Measurements from ENCODE around the gene RERE.

The RERE gene

DNA sequence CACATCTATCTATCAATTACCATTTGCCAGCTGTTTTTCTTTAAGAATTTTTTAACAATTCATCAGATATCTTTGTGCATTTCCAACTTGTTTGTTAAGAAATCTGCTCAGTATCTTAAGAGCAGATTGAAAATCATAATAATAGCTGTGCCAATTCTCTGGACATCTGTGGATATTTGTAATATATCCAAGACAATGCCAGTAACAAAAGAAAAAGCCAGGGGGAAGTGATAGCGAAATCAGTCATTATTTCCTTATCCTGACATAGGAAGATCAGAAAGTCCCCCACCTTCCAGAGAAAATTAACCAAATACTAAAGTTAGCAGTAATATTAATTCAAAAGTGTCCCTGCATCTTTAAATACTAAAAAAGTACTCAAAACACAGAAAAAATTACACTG, 217.1 kb downstream of the RERE start:
- no peaks in the 10 kb centered on the region for H3K36me3 ChIP-seq (ENCODE audit: control insufficient read depth in 1 of 2, insufficient read depth in 2 of 2, low read length in 2 of 2)
- no peak overlapping the region for H3K4me3 ChIP-seq (ENCODE audit: low read depth, low read length)
- no peak overlapping the region for H4K8ac ChIP-seq (ENCODE audit: low read depth, low read length)
- H3K27ac ChIP-seq (ENCODE audit: low read depth, low read length) = no peak overlapping the region
- no peak overlapping the region for H2BK5ac ChIP-seq (ENCODE audit: low read depth, low read length, poor library complexity)
- H3K4me1 ChIP-seq (ENCODE audit: control insufficient read depth in 1 of 2, insufficient read depth in 2 of 2, low read length in 2 of 2) = peaks cover 6 to 8% of the 10 kb centered on the region in 2 experiments
- no peak overlapping the region for H3K4me2 ChIP-seq (ENCODE audit: low read length)
- H3K14ac ChIP-seq (ENCODE audit: low read length) = no peak overlapping the region
- H2AFZ ChIP-seq (ENCODE audit: insufficient read depth, low read length, poor library complexity) = no peak overlapping the region
- H3K9ac ChIP-seq (ENCODE audit: low read length) = no peak overlapping the region
- no peak overlapping the region for H3K18ac ChIP-seq (ENCODE audit: low read length)
- no peaks in the 10 kb centered on the region for H3K79me2 ChIP-seq (ENCODE audit: control insufficient read depth, insufficient read depth, low read length, poor library complexity)
- H2BK12ac ChIP-seq (ENCODE audit: low read length) = no peak overlapping the region
- no peak overlapping the region for H2AK5ac ChIP-seq (ENCODE audit: low read length)
- no peak overlapping the region for H3K4ac ChIP-seq (ENCODE audit: low read depth, low read length)
- DNase-seq = no peak
- H3K79me1 ChIP-seq (ENCODE audit: low read length) = no peaks in the 10 kb centered on the region
- H3K23ac ChIP-seq (ENCODE audit: low read length) = no peak overlapping the region
- H3K9me3 ChIP-seq (ENCODE audit: insufficient read depth, low read depth, low read length) = no peaks in the 10 kb centered on the region
- no peaks in the 10 kb centered on the region for H3K27me3 ChIP-seq (ENCODE audit: insufficient read depth, low read length)
- no peak overlapping the region for H4K12ac ChIP-seq (ENCODE audit: low read depth, low read length)
- H2BK120ac ChIP-seq (ENCODE audit: insufficient read depth, low read length, poor library complexity) = no peak overlapping the region
- WGBS (ENCODE audit: extremely low coverage, insufficient coverage, insufficient read length) = no CpG with 5 or more reads among the region's 1 CpG
- no peak overlapping the region for H4K91ac ChIP-seq (ENCODE audit: low read depth, low read length)

DNA sequence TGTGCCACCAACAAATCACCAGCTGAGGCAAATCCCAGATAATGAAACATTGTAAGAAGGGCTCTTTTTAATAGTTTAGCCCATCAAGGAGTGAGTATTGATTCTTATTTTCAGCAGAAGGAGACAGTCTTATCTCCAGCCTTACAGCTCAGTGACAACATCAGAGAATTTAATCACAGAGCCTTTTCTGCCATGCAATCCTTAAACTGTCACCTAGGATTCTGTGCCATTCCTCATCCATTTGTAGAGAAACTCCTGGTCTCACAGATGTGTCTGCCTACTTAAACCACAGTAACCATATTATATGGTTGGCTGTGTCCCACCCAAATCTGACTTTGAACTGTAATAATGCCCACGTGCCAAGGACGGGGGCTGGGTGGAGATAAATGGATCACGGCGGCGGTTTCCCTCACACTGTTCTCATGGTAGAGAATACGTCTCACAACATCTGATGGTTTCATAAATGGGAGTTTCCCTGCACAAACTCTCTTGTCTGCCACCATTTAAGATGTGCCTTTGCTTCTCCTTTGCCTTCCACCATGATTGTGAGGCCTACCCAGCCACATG, 217.7 kb downstream of the RERE start:
- Histone ChIP-seq H3K14ac (ENCODE audit: low read length) (no peak overlapping the region), H3K9me3 (ENCODE audit: insufficient read depth, low read depth, low read length) (no peaks in the 10 kb centered on the region), H4K8ac (ENCODE audit: low read depth, low read length) (no peak overlapping the region), H3K4me3 (ENCODE audit: low read depth, low read length) (no peak overlapping the region), H3K27ac (ENCODE audit: low read depth, low read length) (no peak overlapping the region), H3K23ac (ENCODE audit: low read length) (no peak overlapping the region), H3K4ac (ENCODE audit: low read depth, low read length) (no peak overlapping the region), H3K9ac (ENCODE audit: low read length) (no peak overlapping the region), H2BK12ac (ENCODE audit: low read length) (no peak overlapping the region), H4K12ac (ENCODE audit: low read depth, low read length) (no peak overlapping the region), H3K4me1 (ENCODE audit: control insufficient read depth in 1 of 2, insufficient read depth in 2 of 2, low read length in 2 of 2) (peaks cover 6 to 8% of the 10 kb centered on the region in 2 experiments), H2BK5ac (ENCODE audit: low read depth, low read length, poor library complexity) (no peak overlapping the region), H3K79me1 (ENCODE audit: low read length) (no peaks in the 10 kb centered on the region), H2AK5ac (ENCODE audit: low read length) (no peak overlapping the region), H3K4me2 (ENCODE audit: low read length) (no peak overlapping the region), H3K27me3 (ENCODE audit: insufficient read depth, low read length) (no peaks in the 10 kb centered on the region), H3K79me2 (ENCODE audit: control insufficient read depth, insufficient read depth, low read length, poor library complexity) (peaks cover 1% of the 10 kb centered on the region), H3K36me3 (ENCODE audit: control insufficient read depth in 1 of 2, insufficient read depth in 2 of 2, low read length in 2 of 2) (no peaks in the 10 kb centered on the region), H2BK120ac (ENCODE audit: insufficient read depth, low read length, poor library complexity) (no peak overlapping the region), H3K18ac (ENCODE audit: low read length) (no peak overlapping the region), H2AFZ (ENCODE audit: insufficient read depth, low read length, poor library complexity) (no peak overlapping the region), H4K91ac (ENCODE audit: low read depth, low read length) (no peak overlapping the region)
- WGBS (ENCODE audit: extremely low coverage, insufficient coverage, insufficient read length) = no CpG with 5 or more reads among the region's 6 CpGs
- DNase-seq = no peak

DNA sequence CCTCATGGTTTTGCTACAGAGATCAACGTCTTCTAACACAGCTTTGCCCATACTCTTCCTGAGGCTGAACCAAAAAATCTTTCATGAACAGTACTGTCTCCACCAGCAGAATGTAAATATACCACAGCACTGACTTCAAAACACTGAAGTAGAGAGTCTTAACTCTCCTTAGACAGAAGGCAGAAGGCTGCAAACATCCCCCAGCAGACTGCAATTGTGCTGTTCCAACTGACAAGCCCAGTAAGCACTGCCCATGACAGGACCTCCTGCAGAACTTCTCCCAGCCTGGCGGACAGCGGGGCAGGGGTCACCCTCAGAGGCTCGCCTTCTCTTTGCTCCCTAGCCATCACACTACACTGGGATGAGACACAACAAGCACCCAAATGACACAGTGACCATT, 218.7 kb downstream of the RERE start:
- Histone ChIP-seq H4K12ac (ENCODE audit: low read depth, low read length) (no peak overlapping the region), H3K27ac (ENCODE audit: low read depth, low read length) (peak overlapping the region; percentile 2), H3K9ac (ENCODE audit: low read length) (no peak overlapping the region), H3K4ac (ENCODE audit: low read depth, low read length) (no peak overlapping the region), H2AK5ac (ENCODE audit: low read length) (no peak overlapping the region), H3K27me3 (ENCODE audit: insufficient read depth, low read length) (no peaks in the 10 kb centered on the region), H3K9me3 (ENCODE audit: insufficient read depth, low read depth, low read length) (no peaks in the 10 kb centered on the region), H2AFZ (ENCODE audit: insufficient read depth, low read length, poor library complexity) (no peak overlapping the region), H3K23ac (ENCODE audit: low read length) (peak overlapping the region; percentile 13), H3K4me1 (ENCODE audit: control insufficient read depth in 1 of 2, insufficient read depth in 2 of 2, low read length in 2 of 2) (peaks cover 6 to 8% of the 10 kb centered on the region in 2 experiments), H3K79me1 (ENCODE audit: low read length) (no peaks in the 10 kb centered on the region), H3K36me3 (ENCODE audit: control insufficient read depth in 1 of 2, insufficient read depth in 2 of 2, low read length in 2 of 2) (no peaks in the 10 kb centered on the region), H3K18ac (ENCODE audit: low read length) (no peak overlapping the region), H2BK5ac (ENCODE audit: low read depth, low read length, poor library complexity) (no peak overlapping the region), H3K4me3 (ENCODE audit: low read depth, low read length) (no peak overlapping the region), H3K79me2 (ENCODE audit: control insufficient read depth, insufficient read depth, low read length, poor library complexity) (peaks cover 1% of the 10 kb centered on the region), H3K14ac (ENCODE audit: low read length) (no peak overlapping the region), H4K8ac (ENCODE audit: low read depth, low read length) (no peak overlapping the region), H2BK12ac (ENCODE audit: low read length) (no peak overlapping the region), H4K91ac (ENCODE audit: low read depth, low read length) (no peak overlapping the region), H2BK120ac (ENCODE audit: insufficient read depth, low read length, poor library complexity) (no peak overlapping the region), H3K4me2 (ENCODE audit: low read length) (no peak overlapping the region)
- DNase-seq = no peak
- WGBS (ENCODE audit: extremely low coverage, insufficient coverage, insufficient read length) = no CpG with 5 or more reads among the region's 4 CpGs

DNA sequence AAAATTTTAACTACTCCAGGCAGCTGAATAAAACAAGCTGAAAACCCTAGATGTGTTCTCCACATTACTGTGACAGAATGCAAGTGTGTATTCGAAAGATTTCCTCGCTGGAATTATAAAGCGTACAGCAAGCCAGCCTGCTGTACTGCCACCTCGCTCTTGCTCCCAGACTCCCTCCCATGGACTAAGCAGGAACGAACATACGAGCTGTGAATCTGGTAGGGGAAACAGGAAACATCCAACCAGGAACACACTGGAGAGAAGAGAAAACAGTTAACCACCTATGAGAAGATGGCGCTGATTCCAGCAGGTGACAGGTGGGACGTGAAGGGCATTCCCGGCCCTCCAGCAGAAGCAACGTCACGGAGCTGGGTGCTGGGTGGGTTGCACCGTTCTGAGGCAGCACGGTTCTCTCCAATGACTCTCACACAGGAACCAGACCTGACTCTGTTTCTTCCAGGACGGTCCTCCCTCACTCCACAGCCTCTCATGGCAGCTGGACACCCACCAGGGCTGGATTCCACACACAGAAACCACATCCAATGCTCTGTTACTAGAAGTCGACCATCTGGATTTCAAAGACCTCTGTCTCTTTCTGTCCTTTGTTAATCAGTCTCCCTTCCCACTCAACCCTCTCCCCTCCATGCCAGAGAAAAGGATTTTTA, 219.2 kb downstream of the RERE start:
- H3K79me1 ChIP-seq (ENCODE audit: low read length) = no peaks in the 10 kb centered on the region
- H2BK5ac ChIP-seq (ENCODE audit: low read depth, low read length, poor library complexity) = no peak overlapping the region
- no peak overlapping the region for H3K4me2 ChIP-seq (ENCODE audit: low read length)
- no peak overlapping the region for H3K14ac ChIP-seq (ENCODE audit: low read length)
- H3K4me1 ChIP-seq (ENCODE audit: control insufficient read depth in 1 of 2, insufficient read depth in 2 of 2, low read length in 2 of 2) = peaks cover 6 to 8% of the 10 kb centered on the region in 2 experiments
- H3K23ac ChIP-seq (ENCODE audit: low read length) = no peak overlapping the region
- H3K27me3 ChIP-seq (ENCODE audit: insufficient read depth, low read length) = no peaks in the 10 kb centered on the region
- no peak overlapping the region for H2AFZ ChIP-seq (ENCODE audit: insufficient read depth, low read length, poor library complexity)
- no peaks in the 10 kb centered on the region for H3K36me3 ChIP-seq (ENCODE audit: control insufficient read depth in 1 of 2, insufficient read depth in 2 of 2, low read length in 2 of 2)
- no peak overlapping the region for H3K4ac ChIP-seq (ENCODE audit: low read depth, low read length)
- H4K91ac ChIP-seq (ENCODE audit: low read depth, low read length) = no peak overlapping the region
- no peak overlapping the region for H4K12ac ChIP-seq (ENCODE audit: low read depth, low read length)
- no CpG with 5 or more reads among the region's 15 CpGs for WGBS (ENCODE audit: extremely low coverage, insufficient coverage, insufficient read length)
- no peak overlapping the region for H3K18ac ChIP-seq (ENCODE audit: low read length)
- H2AK5ac ChIP-seq (ENCODE audit: low read length) = no peak overlapping the region
- no peak overlapping the region for H4K8ac ChIP-seq (ENCODE audit: low read depth, low read length)
- H3K9me3 ChIP-seq (ENCODE audit: insufficient read depth, low read depth, low read length) = no peaks in the 10 kb centered on the region
- no peak overlapping the region for H2BK12ac ChIP-seq (ENCODE audit: low read length)
- peaks cover 1% of the 10 kb centered on the region for H3K79me2 ChIP-seq (ENCODE audit: control insufficient read depth, insufficient read depth, low read length, poor library complexity)
- H3K4me3 ChIP-seq (ENCODE audit: low read depth, low read length) = no peak overlapping the region
- peak in 1 of 2 donors; percentile 31 for DNase-seq
- H2BK120ac ChIP-seq (ENCODE audit: insufficient read depth, low read length, poor library complexity) = no peak overlapping the region
- H3K9ac ChIP-seq (ENCODE audit: low read length) = no peak overlapping the region
- no peak overlapping the region for H3K27ac ChIP-seq (ENCODE audit: low read depth, low read length)
